ENCODE measurements around the gene SBNO1. TPM values are rescaled to one million over a fixed set of nuclear protein-coding genes. Genes with fewer than 3 reads are reported as not detected.

SBNO1 gene
- total RNA-seq, 1 experiment from 2014 or later = 58.6 TPM

- H3K27me3 ChIP-seq (replicated peaks; ENCODE audit: insufficient read depth, low read depth, low read length, poor library complexity) = no peaks in the 10 kb centered on the region
- no peak overlapping the region for H3K27ac ChIP-seq (ENCODE audit: low read depth, low read length, poor library complexity, severe bottlenecking)
- H3K9me3 ChIP-seq (ENCODE audit: low read depth, low read length, poor library complexity, severe bottlenecking) = no peaks in the 10 kb centered on the region
- intact Hi-C loops (cut with micrococcal nuclease; ENCODE audit: unreplicated experiment) = no loop called here
- no peak overlapping the region for H3K4me3 ChIP-seq (ENCODE audit: low read depth, low read length, poor library complexity, severe bottlenecking)
- no TSS peak for BruUV-seq (replicated peaks)
- CTCF ChIA-PET = interaction anchor here (0.5 to 0.7 kb wide), 2 partner anchors 34 to 1629 kb away, joined by 3 to 4 read pairs; no protein-coding TSS in a partner anchor
- no peaks in the 10 kb centered on the region for H3K4me1 ChIP-seq (ENCODE audit: insufficient read depth, low read length, poor library complexity, severe bottlenecking)
- peak; percentile 20 for DNase-seq (ENCODE audit: low spot score)
- POLR2A ChIA-PET (ENCODE audit: low non-redundant PET) = interaction anchor here (0.6 to 0.7 kb wide), 2 partner anchors 78 to 98 kb away, joined by 5 to 10 read pairs; no protein-coding TSS in a partner anchor
- no peaks in the 10 kb centered on the region for H3K36me3 ChIP-seq (ENCODE audit: insufficient read depth, low read length, poor library complexity, severe bottlenecking)
- TF ChIP-seq EZH2 (IDR thresholded peaks at IDR 0.05; ENCODE audit: borderline replicate concordance, low read depth, low read length, poor library complexity, severe bottlenecking) (no peak), CTCF (conservative IDR thresholded peaks at IDR 0.05; ENCODE audit: low read depth, low read length) (no peak)
Observed at GRCh38 chr12:123278101-123278627, 86.5 kb downstream of the SBNO1 start.

- no peak for DNase-seq (ENCODE audit: low spot score)
- no peaks in the 10 kb centered on the region for H3K36me3 ChIP-seq (ENCODE audit: insufficient read depth, low read length, poor library complexity, severe bottlenecking)
- H3K27ac ChIP-seq (ENCODE audit: low read depth, low read length, poor library complexity, severe bottlenecking) = no peak overlapping the region
- intact Hi-C loops (cut with micrococcal nuclease; ENCODE audit: unreplicated experiment) = no loop called here
- H3K9me3 ChIP-seq (ENCODE audit: low read depth, low read length, poor library complexity, severe bottlenecking) = no peaks in the 10 kb centered on the region
- ChIA-PET POLR2A (ENCODE audit: low non-redundant PET) (no interaction called here), CTCF (no interaction called here)
- H3K4me3 ChIP-seq (ENCODE audit: low read depth, low read length, poor library complexity, severe bottlenecking) = no peak overlapping the region
- H3K4me1 ChIP-seq (ENCODE audit: insufficient read depth, low read length, poor library complexity, severe bottlenecking) = peaks cover 16% of the 10 kb centered on the region
- no TSS peak for BruUV-seq (replicated peaks)
- H3K27me3 ChIP-seq (replicated peaks; ENCODE audit: insufficient read depth, low read depth, low read length, poor library complexity) = no peaks in the 10 kb centered on the region
- no peak for TF ChIP-seq CTCF (conservative IDR thresholded peaks at IDR 0.05; ENCODE audit: low read depth, low read length)
- TF ChIP-seq EZH2 (IDR thresholded peaks at IDR 0.05; ENCODE audit: borderline replicate concordance, low read depth, low read length, poor library complexity, severe bottlenecking) = no peak
Observed at GRCh38 chr12:123273166-123273565, 91.5 kb downstream of the SBNO1 start.

- CTCF ChIA-PET = no interaction called here
- H3K27ac ChIP-seq (ENCODE audit: low read depth, low read length, poor library complexity, severe bottlenecking) = peak overlapping the region; percentile 71
Observed at GRCh38 chr12:123271001-123271668, 93.5 kb downstream of the SBNO1 start.

More at GRCh38 chr12:123271001-123271668, 93.5 kb downstream of the SBNO1 start:
- no peak for TF ChIP-seq EZH2 (IDR thresholded peaks at IDR 0.05; ENCODE audit: borderline replicate concordance, low read depth, low read length, poor library complexity, severe bottlenecking)
- peak; percentile 28; the same call in 1 of the 2 replicates for TF ChIP-seq CTCF (conservative IDR thresholded peaks at IDR 0.05; ENCODE audit: low read depth, low read length)
- BruUV-seq (replicated peaks) = no TSS peak
- intact Hi-C loops (cut with micrococcal nuclease; ENCODE audit: unreplicated experiment) = no loop called here
- H3K4me1 ChIP-seq (ENCODE audit: insufficient read depth, low read length, poor library complexity, severe bottlenecking) = peaks cover 16% of the 10 kb centered on the region
- POLR2A ChIA-PET (ENCODE audit: low non-redundant PET) = no interaction called here
- H3K27me3 ChIP-seq (replicated peaks; ENCODE audit: insufficient read depth, low read depth, low read length, poor library complexity) = no peaks in the 10 kb centered on the region
- peak; percentile 84 for DNase-seq (ENCODE audit: low spot score)
- peaks cover 2% of the 10 kb centered on the region for H3K36me3 ChIP-seq (ENCODE audit: insufficient read depth, low read length, poor library complexity, severe bottlenecking)
- H3K4me3 ChIP-seq (ENCODE audit: low read depth, low read length, poor library complexity, severe bottlenecking) = peak overlapping the region; percentile 73
- H3K9me3 ChIP-seq (ENCODE audit: low read depth, low read length, poor library complexity, severe bottlenecking) = no peaks in the 10 kb centered on the region

Measured in A673 (cell line).